Left lung (tissue), 10 donors: ENCODE data around the gene WWOX. TPM values are rescaled to one million over a fixed set of nuclear protein-coding genes. Genes with fewer than 3 reads are reported as not detected.

Experiments
- ATAC-seq: fragments of 200-7000 bp; cut with Tn5 transposase; one replicate; pipeline ENCODE4 v1.9.1; 2020; ENCODE audit warnings: moderate library complexity
- DNase-seq, 4 donors: peaks; one replicate each; pipeline ENCODE4 v3.0.0-alpha.2; 2013 to 2020
- H3K27ac ChIP-seq, 2 donors: fragments of 200-600 bp; sonication (generic) in 1 of 2; one replicate each; pipeline versions ENCODE4 v1.5.0 to v1.8.0; 2020 to 2021
- H3K27me3 ChIP-seq, 2 donors: fragments of 200-600 bp; sonication (generic) in 1 of 2; one replicate each; pipeline versions ENCODE4 v1.5.0 to v1.8.0; 2020 to 2021
- H3K36me3 ChIP-seq, 2 donors: fragments of 200-600 bp; sonication (generic) in 1 of 2; one replicate each; pipeline versions ENCODE4 v1.5.0 to v1.8.0; 2020 to 2021
- H3K4me1 ChIP-seq, 2 donors: fragments of 200-600 bp; one replicate each; pipeline ENCODE4 v1.8.0; 2021
- H3K4me3 ChIP-seq, 2 donors: fragments of 200-600 bp; sonication (generic) in 1 of 2; one replicate each; pipeline versions ENCODE4 v1.5.0 to v1.8.0; 2020 to 2021; ENCODE audit warnings: mild to moderate bottlenecking in 1 of 2
- H3K9me3 ChIP-seq, 2 donors: fragments of 200-600 bp; sonication (generic) in 1 of 2; one replicate each; pipeline versions ENCODE4 v1.5.0 to v1.8.0; 2020 to 2021
- CTCF ChIP-seq, 2 donors: fragments of 200-600 bp; sonication (generic) in 1 of 2; IDR thresholded peaks; one replicate each; pipeline versions ENCODE4 v1.5.0 to v1.8.0; 2021; ENCODE audit warnings: antibody characterized with exemption in 2 of 2
- intact Hi-C, 2 donors: fragments of 100-400 bp; cut with DNase I; formaldehyde crosslinking; loops; one replicate each; pipeline versions ENCODE4 v1.11.2 to v1.14.2; 2022
- polyA plus RNA-seq, 6 donors: library from polyadenylated mRNA; unstranded; fragments of 120-200 nt; gene quantifications; one replicate each; pipeline ENCODE4 v1.2.1, GENCODE V29; 2013; ENCODE audit not compliant: insufficient read length in 6 of 6
- total RNA-seq, 2 donors: library from RNA; stranded (reverse); fragmentation: NEBNext Ultra II Directional; extraction: Animal tissue kit (Norgen Biotek cat#: 25700); gene quantifications; one replicate each; pipeline ENCODE4 v1.2.1, GENCODE V29; 2021
- donor health status: DM: no; HTN: yes; CAD: no.
- donor health status: DM: no; HTN: no; CAD: no.

Gene WWOX
- total and polyA plus RNA-seq, 8 donors, result 17.2 to 40.3 (median 30.8) TPM

DNA sequence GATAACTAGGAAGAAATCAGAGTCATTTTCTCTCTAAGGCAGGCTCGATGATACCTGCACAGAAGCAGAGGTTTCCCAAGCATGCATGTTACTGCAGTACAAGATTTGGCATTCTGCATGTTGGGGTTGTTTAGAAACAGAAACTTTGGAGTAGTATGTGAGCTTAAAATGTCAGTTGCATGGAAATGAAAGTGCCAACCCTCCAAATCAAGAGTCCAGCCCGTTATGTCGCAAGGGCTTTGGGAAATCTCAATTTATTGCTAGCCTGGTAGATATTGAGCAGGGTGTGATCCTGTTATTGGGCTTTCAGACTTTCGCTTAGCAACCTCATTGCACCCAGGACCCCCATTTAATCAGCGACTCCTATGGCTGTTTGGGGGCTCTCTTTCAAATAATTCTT is 1010.3 kb downstream of the WWOX start:
- intact Hi-C loops, result no loop called here
- Histone ChIP-seq H3K4me3 (no peak overlapping the region), H3K36me3 (no peaks in the 10 kb centered on the region), H3K27ac (no peak overlapping the region), H3K9me3 (no peaks in the 10 kb centered on the region), H3K27me3 (no peaks in the 10 kb centered on the region), H3K4me1 (no peaks in the 10 kb centered on the region)
- DNase-seq, result no peak
- no peak for ATAC-seq
- TF ChIP-seq CTCF (IDR thresholded peaks at IDR 0.05), result no peak

DNA sequence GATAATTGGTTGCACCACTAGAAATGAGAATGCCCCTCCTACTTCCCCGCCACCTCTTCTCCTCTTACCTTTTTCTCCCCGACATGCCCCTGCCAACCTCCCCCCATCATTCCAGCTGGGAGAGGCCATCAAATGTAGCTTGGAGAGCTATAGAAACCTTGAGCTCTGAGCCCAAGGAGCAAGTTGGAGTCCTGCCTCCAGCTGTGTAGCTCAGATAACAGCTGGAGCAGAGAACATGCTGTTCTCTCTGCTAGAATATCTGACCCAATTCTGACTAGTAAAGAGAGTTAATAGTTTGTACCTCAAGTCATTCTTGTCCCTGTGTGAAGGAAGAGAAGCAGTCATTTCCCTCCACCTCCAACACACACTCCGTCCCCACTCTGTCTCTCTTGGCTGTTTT is 1010.8 kb downstream of the WWOX start:
- no peak for ATAC-seq
- intact Hi-C loops, result no loop called here
- no peaks in the 10 kb centered on the region for H3K36me3 ChIP-seq

GRCh38 chr16:79110953-79111352 is 1011.5 kb downstream of the WWOX start:
- ATAC-seq, result no peak
- H3K9me3 ChIP-seq, result no peaks in the 10 kb centered on the region
- no peak overlapping the region for H3K4me3 ChIP-seq
- H3K36me3 ChIP-seq, result no peaks in the 10 kb centered on the region
- TF ChIP-seq CTCF (IDR thresholded peaks at IDR 0.05), result no peak
- intact Hi-C loops, result no loop called here
- H3K27ac ChIP-seq, result no peak overlapping the region
- H3K4me1 ChIP-seq, result no peaks in the 10 kb centered on the region
- H3K27me3 ChIP-seq, result no peaks in the 10 kb centered on the region
- DNase-seq, result no peak

More for the DNA sequence above, 1010.8 kb downstream of the WWOX start:
- Histone ChIP-seq H3K9me3 (no peaks in the 10 kb centered on the region), H3K4me3 (no peak overlapping the region), H3K27ac (no peak overlapping the region), H3K4me1 (no peaks in the 10 kb centered on the region), H3K27me3 (no peaks in the 10 kb centered on the region)
- TF ChIP-seq CTCF (IDR thresholded peaks at IDR 0.05), result no peak
- DNase-seq, result no peak

- ATAC-seq, result no peak
These were observed 1013.0 kb downstream of the WWOX start for GRCh38 chr16:79112462-79112861.

DNA sequence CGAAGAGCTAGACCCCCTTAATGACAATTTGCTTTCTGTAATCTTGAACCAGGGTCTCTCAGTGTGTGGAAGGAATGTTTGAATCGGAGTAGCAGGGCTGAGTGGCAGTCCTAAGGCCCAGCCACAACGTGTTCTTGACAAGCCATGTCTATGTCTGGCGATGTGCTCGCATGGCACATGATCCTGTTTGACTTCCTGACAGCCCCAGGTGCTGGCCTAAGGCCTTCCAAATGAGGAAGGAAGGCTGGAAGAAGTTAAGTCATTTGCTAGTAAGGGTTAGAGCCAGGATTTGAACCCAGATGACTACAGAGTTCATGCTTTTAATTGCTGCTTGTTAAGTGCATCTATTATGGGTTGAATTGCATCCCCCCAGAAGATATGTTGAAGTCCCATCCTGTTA is 1014.4 kb downstream of the WWOX start:
- H3K27me3 ChIP-seq, result no peaks in the 10 kb centered on the region
- intact Hi-C loops, result no loop called here
- no peak overlapping the region for H3K27ac ChIP-seq
- H3K4me3 ChIP-seq, result no peak overlapping the region
- ATAC-seq, result no peak
- TF ChIP-seq CTCF (IDR thresholded peaks at IDR 0.05), result no peak
- no peaks in the 10 kb centered on the region for H3K4me1 ChIP-seq
- DNase-seq, result no peak
- peaks cover 0 to 8% of the 10 kb centered on the region in 2 donors for H3K9me3 ChIP-seq
- no peaks in the 10 kb centered on the region for H3K36me3 ChIP-seq

More at GRCh38 chr16:79112462-79112861, 1013.0 kb downstream of the WWOX start:
- intact Hi-C loops, result no loop called here
- Histone ChIP-seq H3K27ac (no peak overlapping the region), H3K9me3 (peaks cover 0 to 7% of the 10 kb centered on the region in 2 donors), H3K4me1 (no peaks in the 10 kb centered on the region), H3K4me3 (no peak overlapping the region), H3K36me3 (no peaks in the 10 kb centered on the region), H3K27me3 (no peaks in the 10 kb centered on the region)
- no peak for DNase-seq
- no peak for TF ChIP-seq CTCF (IDR thresholded peaks at IDR 0.05)
